Keratinocyte (primary cell): ENCODE results near the gene ACACB.

Source experiments
- CTCF ChIP-seq, 3 experiments: IDR thresholded peaks in 1 of 3; conservative IDR thresholded peaks in 1 of 3; optimal IDR thresholded peaks in 1 of 3; 2 replicates in 2 of 3; 3 replicates in 1 of 3; pipeline versions ENCODE3 to v1.5.1; 2011; ENCODE audit warnings: low read length in 3 of 3, mild to moderate bottlenecking in 3 of 3, moderate library complexity in 2 of 3, control low read depth in 1 of 3, inconsistent platforms in 1 of 3; ENCODE audit not compliant: insufficient read depth in 2 of 3; ENCODE audit errors: extremely low read depth in 1 of 3
- EZH2 ChIP-seq: IDR thresholded peaks from one replicate; pipeline ENCODE4 v1.6.1; 2012; ENCODE audit warnings: inconsistent platforms, mild to moderate bottlenecking, low read length, moderate library complexity

GRCh38 chr12:109200825-109201495, 84.6 kb downstream of the ACACB start:
- TF ChIP-seq CTCF (optimal IDR thresholded peaks at IDR 0.05 in 1 of 3, IDR thresholded peaks at IDR 0.05 in 1 of 3, conservative IDR thresholded peaks at IDR 0.05 in 1 of 3; ENCODE audit: extremely low read depth in 1 of 3, insufficient read depth in 2 of 3, low read length in 3 of 3) (no peak), EZH2 (no peak)
